KG1 (cell line): ENCODE measurements around the gene ZNF211.
A peak's percentile ranks its signal among the peaks of the same experiment; 100 is the strongest.

Source experiments
- DNase-seq: peaks from one replicate; lab custom pipeline; 2025; lab: John Stamatoyannopoulos, UW

Gene ZNF211

DNA sequence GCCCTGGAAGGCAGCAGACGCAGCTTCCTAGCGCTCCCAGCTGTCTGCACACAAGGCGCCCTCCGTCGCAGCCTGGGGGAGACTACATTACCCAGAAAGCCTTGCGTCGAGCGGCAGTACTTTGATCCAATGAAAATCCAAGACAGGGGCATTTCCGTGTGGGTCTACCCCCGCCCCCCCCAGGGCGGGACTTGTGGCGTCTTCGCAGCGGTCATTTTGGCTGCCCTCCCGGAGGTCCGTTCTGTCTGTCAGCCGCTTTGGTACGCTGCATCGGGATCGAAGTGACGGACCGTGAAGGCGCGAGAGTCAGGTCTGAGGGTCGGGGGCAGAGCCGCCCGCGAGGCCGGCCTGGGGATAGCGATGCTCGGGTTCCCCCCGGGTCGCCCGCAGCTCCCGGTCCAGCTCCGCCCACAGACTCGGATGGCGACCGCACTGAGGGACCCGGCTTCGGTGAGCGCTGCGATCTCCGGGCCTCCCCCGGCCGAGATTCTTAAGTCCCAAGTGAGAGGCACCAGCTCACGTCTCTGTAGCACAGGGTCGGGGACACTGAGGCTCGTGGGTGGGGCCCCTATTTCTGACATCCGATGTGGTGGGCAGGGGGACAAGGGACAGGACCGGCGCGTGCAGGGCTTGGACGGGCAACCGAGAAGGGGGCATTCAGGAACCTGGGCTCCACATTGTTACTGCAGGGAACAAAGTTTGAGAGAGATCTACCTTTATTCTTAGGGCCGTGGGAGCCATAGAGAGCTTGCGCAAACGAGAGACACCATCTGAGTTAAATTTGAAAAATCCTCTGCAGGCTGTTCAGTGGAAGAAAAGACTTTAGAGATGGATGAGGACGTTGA is at the start of gene ZNF211:
Gene ZNF211 (plus strand): TSS at position 182 of the 845 bp plus-strand sequence. CDS start 179 bp downstream, at position 361.
- peak; percentile 86 for DNase-seq

DNA sequence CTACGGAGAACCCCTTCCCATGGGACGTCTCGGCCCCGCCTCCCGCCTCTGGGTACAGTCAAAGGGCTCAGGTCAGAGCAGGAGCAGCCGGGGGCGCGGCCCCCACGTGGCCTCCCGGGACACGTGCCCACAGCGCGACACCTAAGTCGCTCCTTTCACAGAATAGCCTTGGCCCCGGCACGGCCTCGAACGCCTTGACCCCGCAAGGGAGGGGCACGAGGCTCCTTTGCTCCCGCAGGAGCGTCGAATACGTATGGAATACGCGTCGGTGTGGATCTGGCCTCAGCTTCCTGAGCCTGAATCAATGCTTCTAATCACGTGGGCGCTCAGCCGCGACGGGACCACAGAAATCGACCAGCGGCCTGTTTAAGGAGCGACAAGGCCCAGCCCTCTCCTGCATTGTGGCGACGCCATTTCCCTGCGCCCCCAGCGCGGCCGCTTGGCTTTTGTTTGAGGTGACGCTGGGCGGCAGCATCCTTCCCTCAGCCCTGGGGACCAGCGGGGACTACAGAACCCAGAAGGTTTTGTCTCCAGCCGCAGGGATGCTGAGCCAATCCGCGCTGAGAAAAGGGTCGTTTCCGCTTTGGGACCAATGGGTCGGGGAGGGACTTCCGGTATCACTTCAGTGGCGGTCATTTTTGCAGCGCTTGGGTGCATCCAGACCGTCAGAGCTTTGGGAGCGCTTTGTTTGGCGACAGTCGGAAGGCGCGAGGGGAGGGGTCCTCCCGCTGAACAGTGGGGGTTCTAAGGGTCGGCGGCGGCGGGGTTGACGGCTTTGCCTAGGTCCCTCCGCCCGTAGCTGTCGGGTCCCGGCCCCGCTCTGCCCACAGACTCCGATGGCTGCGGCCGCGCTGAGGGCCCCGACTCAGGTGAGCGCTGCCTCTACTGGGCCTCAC is 49.2 kb upstream of the ZNF211 start, which contains the start of gene ZIK1:
Gene ZIK1 (plus strand): TSS at position 625 of the 896 bp plus-strand sequence. CDS start 212 bp downstream, at position 837.
- DNase-seq, result peak; percentile 96

DNA sequence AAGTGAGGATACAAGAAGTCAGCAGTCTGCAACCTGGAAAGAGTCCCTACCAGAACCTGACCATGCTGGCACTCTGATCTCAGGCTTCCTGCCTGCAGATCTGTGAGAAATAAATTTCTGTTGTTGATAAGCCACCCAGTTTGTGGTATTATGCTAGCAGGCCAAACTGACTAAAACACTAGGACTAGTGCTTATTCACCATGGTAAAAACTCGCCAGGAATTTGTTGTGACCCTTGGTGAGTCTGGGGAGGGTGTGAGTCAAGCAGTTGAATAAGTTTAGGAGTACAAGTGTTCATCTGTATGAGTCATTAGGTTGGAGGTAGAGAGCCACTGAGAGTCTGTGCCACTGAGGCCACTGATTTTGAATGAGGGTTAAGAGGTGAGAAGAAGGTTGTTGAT is 45.4 kb upstream of the ZNF211 start:
- no peak for DNase-seq

DNA sequence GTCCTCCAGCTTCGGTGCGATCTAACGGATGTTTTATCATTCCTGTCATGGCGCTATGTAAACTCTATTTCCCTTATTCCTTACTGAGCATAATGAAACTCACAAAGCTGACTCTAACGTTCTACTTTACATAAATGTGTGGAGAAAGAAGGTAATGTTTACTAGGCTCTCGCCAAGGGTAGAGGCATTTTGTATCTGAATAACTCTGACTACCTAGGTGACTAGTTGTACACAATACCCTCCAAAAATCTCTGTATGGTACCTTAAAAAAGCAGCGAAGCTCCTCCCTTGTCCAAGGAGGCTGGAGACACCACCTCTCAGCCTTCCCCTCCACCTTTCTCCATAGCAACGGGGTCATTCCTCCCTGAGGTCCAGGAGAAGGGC is 33.6 kb upstream of the ZNF211 start:
- DNase-seq, result no peak

DNA sequence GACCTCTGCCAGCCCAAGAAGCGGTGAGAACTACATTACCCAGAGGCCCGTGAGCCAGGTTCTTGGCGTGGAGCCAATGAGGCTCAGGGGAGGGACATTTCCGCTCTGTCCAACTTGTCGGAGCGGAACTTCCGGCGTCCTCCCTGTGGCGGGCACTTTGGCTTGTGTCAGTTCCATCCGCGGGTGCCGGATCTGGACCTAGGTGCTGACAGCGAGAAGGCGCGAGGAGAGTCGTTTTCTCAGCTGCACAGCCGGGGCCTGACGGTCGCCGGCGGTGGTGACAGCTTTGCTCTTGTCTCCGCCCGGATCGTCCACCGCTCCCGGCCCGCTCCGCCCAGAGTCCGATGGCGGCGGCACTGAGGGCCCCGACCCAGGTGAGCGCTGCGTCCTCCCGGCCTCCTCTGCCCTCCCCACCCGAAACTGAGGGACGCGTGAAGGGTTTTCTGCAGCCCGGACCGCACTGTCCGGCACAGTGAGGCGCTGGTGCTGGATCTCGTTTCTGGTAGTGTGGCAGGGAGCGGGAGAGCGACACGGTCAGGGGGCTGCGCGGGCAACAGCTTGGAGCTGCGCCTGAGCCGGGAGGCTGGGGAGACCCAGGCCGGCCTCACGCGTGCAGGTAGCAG is 33.1 kb upstream of the ZNF211 start, which contains the start of gene ZNF530:
Gene ZNF530 (plus strand): TSS at position 125 of the 623 bp plus-strand sequence. CDS start 4,461 bp downstream, outside the sequence.
- peak; percentile 94 for DNase-seq

DNA sequence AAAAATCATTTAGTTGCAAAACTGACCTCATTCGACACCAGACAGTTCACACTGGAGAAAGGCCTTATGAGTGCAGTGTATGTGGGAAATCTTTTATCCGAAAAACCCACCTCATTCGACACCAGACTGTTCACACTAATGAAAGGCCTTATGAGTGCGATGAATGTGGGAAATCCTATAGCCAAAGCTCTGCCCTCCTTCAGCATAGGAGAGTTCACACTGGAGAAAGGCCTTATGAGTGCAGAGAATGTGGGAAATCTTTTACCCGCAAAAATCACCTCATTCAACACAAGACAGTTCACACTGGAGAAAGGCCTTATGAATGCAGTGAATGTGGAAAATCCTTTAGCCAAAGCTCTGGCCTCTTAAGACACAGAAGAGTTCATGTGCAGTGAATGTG is 26.0 kb upstream of the ZNF211 start:
- no peak for DNase-seq

DNA sequence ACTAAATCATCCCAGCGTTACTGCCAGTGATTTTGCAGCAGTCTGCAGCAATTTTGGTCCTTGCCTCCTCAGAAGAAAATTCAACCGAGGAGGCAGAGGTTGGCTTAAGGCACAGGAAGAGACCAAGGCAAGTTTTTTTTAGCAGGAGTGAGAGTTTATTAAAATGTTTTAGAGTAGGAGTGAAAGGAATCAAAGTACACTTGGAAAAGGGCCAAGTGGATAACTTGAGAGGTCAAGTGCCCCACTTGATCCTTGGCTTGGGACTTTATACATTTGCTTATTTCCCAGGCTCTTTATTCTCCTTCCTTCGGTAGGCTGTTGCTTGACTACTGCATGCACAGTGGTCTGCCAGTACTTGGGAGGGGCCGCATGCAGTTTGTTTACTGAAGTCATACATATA is 21.9 kb upstream of the ZNF211 start:
- DNase-seq, result no peak

DNA sequence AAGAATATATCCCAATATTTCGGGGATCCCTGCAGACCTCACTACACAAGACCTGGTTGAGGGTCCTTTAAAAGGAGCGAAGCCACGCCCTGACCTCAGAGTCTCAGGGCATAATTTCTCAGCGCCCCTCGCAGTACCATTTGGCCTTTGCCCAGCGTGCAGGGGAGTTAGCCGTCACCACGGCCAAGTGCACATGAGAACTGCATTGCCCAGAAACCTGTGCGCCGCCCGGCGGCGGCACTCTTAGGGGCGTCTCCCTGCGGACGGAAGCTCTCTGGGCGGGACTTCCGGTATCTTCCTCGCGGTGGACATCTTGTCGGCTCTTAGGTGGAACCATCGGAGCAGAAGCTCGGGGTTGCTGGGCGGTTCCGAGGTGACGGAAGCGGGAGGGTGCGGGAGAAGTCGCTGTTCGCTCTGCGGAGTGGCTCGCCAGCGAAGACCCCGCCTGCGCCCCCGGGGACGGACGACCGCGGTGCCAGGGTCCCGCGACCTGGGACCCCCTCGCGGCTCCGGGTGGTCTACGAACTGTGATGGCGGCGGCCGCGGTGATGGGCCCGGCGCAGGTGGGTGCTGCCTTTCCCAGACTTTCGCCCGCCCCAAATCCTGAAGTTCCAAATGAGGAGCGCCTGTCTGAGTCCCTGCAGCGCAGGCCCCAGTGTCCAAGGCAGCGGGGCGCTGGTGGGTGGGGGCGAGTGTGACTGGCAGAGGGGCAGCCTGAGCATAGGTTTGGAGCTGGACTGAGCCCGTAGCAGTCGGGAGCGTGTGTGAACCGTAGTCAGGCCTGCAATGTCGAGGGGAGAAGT is 18.8 kb upstream of the ZNF211 start, which contains the start of gene ZNF134:
Gene ZNF134 (plus strand): TSS at position 302 of the 803 bp plus-strand sequence. CDS start 5,227 bp downstream, outside the sequence.
- peak; percentile 94 for DNase-seq

DNA sequence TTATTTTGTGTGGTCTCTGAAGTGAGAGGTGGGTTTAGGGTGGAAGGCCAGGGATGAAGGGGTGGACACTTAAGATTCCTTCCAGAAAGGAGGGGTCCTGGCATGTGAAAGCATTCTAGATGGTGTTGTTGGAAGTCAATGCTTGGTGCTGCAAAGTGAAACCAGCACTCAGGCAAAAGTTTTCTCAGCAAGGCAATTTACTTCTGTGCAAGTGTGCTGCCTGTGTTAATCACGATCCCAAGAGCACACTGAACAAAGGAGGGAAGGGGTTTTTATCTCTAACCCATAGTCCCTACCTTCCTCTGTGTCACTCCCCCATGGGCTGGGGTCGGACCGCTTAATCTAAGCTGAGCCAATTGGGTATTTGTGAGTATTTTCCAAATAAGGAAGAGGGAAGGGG is 17.6 kb upstream of the ZNF211 start:
- no peak for DNase-seq

DNA sequence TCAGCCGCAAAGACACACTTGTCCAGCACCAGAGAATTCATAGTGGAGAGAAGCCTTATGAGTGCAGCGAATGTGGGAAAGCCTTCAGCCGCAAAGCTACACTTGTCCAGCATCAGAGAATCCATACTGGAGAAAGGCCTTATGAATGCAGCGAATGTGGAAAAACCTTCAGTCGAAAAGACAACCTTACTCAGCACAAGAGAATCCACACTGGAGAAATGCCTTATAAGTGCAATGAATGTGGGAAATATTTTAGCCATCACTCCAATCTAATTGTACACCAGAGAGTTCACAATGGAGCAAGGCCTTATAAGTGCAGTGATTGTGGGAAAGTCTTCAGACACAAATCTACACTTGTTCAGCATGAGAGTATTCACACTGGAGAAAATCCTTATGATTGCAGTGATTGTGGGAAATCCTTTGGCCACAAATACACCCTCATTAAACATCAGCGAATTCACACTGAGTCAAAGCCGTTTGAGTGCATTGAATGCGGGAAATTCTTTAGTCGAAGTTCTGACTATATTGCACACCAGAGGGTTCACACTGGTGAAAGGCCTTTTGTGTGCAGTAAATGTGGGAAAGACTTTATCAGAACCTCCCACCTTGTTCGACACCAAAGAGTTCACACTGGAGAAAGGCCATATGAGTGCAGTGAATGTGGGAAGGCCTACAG is 12.2 kb upstream of the ZNF211 start:
- DNase-seq, result no peak

DNA sequence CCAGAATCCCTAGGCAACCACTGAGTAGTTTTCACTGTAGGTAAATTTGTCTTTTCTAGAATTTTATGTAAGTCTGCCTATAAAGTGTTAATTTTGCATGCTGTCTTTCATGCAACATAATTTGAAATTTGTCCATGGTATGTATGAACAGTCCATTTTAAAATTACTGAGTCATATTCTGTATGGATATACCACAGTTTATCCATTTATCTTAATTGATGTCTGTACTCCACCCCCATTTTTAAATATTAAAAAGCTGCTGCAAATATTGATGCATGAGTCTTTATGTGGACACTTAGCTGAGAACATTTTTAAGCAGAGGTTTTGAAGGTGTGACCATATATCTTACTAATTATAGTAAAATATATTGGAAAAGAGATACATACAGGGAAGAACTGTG is 9.9 kb upstream of the ZNF211 start:
- DNase-seq, result no peak

DNA sequence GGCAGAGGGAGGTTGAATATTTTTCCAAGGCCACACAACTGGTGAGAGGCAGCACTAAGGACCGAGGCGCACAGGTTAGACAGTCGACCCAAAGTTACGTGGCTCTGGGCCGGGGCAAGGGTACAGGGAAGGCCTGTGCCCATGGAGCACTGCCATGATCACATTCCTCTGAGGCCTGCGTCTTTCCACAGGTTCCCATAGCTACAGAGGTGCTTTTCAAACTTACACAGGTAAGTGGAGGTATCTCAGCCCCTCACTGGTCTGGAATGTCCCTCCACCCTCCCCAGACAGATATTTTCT is 814 bp downstream of the ZNF211 start:
- no peak for DNase-seq

DNA sequence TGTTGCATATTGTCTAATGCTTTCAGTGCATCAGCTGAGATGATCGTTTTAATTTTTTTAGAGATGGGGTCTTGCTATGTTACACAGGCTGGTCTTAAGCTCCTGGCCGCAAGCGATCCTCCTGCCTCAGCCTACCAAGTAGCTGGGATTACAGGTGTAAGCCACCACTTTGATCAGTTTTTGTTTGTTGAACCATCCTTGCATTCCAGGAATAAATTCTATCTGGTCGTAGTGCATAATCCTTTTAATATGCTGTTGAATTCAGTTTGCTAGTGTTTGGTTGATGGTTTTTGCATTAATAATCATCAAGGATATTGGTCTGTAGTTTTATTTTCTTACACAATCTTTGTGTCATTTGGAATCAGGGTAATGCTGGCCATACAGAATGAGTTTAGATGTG is 4.4 kb downstream of the ZNF211 start:
- DNase-seq, result no peak

DNA sequence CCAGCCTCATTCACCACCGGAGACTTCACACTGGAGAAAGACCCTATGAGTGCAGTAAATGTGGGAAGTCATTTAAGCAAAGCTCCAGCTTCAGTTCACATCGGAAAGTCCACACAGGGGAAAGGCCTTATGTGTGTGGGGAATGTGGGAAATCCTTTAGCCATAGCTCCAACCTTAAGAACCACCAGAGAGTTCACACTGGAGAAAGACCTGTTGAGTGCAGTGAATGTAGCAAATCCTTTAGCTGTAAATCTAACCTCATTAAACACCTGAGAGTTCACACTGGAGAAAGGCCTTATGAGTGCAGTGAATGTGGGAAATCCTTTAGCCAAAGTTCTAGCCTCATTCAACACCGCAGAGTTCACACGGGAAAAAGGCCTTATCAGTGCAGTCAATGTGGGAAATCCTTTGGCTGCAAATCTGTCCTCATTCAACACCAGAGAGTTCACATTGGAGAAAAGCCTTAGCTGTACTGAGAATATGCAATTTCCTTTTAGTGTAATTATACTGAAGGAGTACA is 8.8 kb downstream of the ZNF211 start:
- DNase-seq, result no peak

DNA sequence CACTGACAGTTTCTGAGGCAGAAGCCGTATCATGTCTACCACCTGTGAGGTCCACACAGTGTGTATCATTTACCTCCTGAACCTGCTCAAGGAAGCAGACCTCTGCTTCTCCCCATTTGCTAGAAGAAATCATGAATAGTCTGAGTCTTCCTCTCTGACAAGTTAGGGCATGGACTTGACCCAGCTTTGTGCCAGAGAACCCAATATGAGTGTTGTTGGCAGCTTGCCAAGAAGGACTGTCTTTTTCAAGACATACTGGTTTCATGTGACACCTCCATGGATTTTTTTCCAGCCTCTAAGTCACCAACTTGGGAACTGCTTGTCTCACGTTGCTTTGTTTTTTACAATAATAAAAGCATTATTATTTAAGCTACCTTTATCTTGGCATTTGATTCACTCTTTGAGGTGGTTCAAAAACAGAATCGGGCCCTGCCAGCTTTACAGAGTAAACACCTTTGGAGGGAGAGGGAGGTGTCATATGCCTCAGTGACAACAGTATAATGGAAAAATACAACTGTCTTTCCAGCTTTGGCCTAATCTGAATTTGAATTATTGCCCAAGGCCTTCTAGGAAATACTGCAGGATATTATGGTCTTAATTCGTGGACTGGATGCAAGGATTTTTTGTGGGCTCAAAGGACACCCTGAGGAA is 9.6 kb downstream of the ZNF211 start:
- no peak for DNase-seq

DNA sequence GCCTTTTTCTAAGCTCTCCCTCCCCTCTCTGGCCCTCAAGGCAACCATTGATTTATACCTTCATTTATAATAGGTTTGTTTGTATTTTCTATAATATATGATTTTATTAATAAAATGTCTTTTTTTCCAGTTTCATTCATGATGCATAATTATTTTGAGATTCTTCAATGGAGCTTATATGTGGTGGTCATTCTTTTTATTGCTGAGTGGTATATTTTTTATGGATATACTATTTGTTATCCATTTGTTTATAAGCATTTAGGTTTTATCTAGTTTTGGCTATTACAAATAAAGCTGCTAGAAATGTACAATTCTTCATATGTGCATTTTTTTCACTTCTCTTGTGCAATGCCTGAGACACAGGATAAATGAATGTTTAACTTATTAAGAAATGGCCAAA is 10.8 kb downstream of the ZNF211 start:
- DNase-seq, result no peak

DNA sequence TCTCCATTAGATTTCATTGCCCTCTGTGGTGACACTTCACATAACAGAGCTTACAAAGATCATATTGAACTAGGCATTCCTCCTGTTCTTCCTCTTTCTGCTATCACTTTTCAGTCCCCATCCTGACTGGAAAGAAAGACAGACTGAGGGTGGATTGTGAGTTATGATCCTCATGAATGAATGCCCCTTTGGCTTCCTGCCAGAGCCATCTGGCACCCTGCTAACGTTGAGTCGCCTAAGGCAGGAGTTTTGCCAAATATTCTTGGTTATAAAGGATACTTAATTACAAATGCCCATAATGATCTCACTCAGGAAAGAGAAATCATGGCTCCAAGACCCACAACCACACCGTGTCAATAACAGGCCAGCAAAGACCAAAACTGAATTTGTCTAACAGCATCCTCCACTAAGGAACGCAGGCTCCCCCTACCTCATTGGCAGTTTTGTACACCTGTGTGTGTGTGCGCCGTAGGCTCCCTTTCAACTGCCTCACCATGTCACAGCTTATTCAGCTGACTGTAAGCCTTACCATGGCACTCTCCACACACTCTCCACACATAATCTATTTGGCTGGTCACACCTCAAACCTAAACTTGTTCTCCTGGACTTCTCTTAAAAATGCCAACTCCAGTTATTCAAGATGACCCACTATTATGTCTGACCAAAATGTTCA is 15.5 kb downstream of the ZNF211 start:
- DNase-seq, result no peak

DNA sequence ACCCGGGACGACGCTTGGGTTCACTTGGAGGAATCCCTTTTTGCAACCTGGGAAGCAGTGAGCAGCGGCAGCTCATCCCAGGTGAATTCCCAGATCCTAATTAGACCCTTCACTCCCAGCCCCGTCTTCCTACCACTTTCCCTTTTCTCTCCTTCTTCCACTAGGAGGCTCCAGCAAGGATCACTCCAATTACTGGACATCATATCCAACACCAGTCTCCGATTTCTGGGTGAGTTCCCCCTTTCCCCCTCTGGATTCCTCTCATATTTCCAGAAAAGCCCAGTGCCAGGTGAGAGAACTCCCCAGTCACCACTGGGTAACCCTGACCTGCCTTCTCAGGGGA is 18.7 kb downstream of the ZNF211 start:
- DNase-seq, result no peak

DNA sequence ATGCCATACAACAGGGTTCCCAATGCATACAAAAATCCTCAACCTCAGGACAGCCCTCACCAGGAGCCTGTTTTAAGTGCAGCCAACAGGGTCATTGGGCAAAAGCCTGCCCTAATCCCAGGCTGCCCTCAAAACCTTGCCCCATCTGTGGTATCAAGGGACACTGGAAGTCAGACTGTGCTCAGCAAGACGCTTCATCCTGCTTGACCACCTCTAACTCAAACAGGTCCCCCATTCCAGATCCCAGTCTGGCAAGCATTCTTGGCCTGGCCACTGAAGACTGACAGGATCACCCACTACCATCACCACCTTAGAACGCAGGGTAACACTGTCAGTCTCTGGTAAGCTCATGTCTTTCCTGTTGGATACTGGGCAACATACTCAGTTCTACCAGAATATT is 20.7 kb downstream of the ZNF211 start:
- no peak for DNase-seq

DNA sequence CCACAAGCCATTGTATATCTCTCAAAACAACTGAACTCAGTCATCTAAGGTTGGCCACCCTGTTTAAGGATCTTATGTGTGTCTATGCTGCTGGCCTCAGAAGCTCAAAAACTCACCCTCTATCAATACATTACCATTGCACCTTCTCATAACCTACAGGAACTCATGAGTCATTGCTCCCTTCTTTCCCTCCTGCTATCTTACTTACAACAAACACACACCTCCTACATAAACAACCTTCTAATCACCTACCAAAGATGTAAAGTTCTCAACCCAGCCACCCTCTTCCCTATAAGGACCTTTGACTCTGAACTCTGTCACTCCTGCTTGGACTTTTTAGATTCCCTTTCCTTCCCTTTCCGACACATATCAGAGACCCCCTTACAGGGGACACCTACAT is 22.5 kb downstream of the ZNF211 start:
- no peak for DNase-seq
